ENCODE results near the gene TBC1D22A.

TBC1D22A gene

DNA sequence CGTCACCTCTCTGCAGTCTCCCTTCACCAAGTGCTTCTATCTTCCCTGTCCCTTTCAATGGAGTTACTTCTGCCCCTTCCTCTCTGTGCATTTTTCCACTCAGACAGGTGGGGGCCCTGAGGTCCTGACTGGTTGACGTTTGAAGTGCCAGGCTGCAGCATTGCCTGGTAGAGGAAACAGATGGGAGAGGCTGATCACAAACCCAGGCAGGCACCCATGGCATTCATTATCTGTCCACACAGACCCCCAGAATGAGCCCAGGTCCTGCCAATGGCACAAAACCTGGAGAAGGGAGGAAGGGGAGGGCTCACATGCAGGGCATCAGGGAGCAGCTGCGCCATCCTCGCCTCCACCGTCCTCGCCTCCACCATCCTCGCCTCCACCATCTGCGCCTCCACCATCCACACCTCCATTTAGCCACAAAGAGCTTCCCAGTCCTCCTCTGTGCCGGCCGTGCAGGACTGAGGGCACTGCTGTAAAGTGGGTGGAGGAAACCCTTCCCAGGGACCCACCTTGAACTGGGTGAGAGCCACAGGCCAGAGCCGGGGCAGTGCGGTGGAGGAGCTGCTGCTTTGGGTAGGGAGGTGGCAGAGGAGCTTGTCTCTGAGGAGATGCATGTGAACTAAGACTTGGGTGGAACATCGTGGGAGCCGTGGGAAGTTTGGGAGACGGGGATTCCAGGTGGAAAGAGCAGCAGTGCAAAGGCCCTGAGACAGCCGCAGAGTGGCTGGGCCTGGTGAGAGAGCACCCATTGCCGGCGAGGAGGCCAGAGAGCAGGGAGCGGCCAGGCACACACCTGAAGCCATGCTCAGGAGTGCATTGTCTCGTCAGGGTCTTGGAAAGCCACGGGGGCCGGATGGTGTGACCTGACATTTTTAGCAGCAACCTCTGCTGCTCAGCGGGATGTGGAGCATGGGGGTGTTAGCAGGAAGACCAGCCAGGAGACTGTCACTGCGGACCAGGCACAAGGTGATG lies 145.1 kb downstream of the TBC1D22A start:
- no peak for DNase-seq (ENCODE audit: low read depth, low spot score)

GRCh38 chr22:46908641-46909107 lies 146.2 kb downstream of the TBC1D22A start:
- no peak for DNase-seq (ENCODE audit: low read depth, low spot score)

DNA sequence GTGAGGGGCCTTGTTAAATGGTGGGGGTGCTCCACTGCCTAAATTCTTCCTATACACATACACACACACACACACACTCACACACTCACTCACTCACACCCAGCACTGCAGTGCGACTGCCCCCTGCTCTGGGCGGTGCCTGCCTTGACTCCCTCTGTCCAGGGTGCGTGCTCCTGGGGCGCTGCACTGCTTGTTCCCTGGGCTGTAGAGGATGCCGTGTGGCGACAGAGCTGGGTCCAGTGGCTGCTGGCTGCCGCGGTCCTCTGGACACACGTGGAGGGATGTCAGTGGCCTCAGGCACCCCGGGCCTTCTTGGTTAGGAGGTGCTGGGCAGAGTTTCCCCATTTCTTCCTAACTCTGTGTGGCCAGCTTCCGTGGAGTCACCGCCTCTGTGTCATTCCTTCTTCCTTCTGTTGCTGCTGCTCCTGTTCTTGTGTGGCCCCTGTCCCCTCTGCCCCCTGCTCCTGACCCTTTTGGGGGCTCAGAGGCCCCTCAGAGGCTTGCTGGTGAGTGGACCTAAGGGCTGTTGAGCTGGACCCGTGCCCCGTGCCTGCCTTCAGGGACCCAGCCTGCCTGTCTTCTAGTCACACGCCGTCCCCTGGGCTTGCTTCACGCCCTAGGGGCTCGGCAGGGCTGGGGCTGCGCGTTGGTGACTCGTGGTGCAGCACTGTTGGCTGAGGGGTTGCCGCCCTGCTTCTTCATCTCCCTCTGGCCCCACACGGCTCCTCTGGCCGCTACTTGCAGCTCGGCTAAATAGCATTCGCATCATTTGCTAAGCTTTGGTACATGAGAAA lies 147.0 kb downstream of the TBC1D22A start:
- DNase-seq (ENCODE audit: low read depth, low spot score) = no peak

DNA sequence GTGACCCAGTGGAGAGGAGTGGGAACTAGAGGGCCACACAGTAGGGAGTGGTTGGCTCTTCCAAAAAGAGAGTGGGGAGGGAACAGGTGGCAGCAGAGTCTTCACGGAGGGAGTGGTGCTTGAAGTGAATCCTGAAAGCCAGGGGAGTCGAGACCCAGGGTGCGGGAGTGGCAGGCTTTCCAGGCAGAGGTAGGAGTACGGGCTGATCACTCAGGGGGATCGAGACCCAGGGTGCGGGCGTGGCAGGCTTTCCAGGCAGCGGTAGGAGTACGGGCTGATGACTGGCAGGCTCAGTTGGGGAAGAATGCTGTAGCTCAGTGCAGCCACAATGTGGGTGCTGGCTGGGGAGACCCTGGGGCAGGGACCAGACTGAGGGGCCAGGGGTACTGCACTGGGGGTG lies 148.2 kb downstream of the TBC1D22A start:
- no peak for DNase-seq (ENCODE audit: low read depth, low spot score)

DNA sequence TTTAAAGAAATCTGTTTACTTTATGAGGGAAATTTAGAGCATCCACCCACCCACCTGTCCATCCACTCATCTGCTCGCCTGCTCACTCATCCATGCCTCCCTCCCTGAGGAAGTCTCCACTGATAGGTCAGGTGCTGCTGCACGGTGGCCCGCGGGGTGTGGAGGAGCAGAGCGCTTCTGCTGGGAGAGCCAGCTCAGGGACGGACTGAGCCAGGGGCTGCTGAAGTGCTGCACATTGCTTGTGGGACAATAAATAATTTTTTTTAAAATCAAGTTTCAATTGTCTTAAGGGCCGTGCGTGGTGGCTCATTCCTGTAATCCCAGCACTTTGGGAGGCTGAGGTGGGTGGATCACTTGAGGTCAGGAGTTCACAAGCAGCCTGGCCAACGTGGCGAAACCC lies 148.9 kb downstream of the TBC1D22A start:
- DNase-seq (ENCODE audit: low read depth, low spot score) = no peak

DNA sequence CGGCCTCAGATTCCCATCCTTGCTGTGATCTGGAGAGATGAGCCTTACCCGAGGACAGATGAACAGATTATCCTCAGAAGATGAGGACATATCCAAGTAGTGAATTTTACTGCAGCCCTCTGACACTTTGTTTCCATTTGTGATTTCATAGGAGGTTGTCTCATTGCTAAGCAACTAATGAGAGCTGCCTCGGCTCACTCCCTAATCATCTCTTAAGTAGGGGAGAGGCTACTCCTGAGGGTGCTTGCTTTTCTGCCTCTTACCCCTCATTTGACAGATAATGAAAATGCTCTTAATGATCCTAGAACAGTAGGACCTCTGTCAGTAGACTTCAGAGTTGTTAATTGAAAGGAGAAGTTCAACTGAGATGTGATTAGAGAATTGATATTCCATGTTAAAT lies 150.9 kb downstream of the TBC1D22A start:
- no peak for DNase-seq (ENCODE audit: low read depth, low spot score)

GRCh38 chr22:46914481-46914880 lies 152.0 kb downstream of the TBC1D22A start:
- DNase-seq (ENCODE audit: low read depth, low spot score) = no peak

DNA sequence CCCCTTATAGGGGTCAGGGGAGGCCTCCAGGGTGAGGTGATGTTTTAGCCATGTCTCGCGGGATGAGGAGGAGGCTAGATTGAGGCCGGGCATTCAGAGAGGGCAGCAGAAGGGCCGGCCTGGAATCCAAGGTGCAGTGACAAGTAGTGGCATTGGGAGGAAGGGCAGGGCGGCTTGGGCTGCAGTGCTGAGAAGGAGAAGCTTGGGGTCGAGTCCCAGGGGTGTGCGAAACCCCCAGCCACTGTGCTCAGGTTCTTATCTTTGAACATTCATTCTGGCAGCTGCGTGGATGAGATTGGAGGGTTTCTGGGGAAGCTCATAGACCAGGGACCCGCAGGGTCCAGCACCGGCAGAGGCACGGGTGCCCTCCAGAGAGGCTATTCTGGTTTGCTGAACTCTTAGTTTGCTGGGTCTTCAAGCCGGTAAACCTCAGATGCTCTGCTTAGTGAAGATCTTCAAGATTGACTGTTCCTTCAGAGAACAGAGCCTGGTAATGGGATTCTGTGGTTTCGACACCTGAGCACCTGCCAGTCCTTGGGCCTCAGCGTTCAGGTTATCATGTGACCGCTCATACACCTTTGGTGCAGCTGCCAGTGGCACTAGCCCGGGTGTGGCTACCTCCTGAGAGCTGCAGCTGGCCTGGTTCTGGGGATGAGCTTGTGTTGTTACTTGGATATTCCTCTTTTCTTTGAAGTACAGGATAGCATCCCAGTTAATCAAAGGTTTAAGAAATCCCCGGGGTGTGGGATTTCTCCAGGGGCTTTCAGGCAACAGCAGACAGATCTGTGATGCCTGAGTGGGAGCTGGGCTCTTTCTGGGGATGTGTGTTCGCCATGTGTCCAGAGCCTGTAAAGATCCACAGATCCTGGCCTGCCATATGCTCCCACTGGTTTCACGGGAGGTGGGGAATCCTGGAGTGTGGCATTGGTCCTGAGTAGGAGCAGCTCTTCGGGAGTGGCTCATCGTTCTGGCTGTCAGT lies 152.8 kb downstream of the TBC1D22A start:
- DNase-seq (ENCODE audit: low read depth, low spot score) = no peak

DNA sequence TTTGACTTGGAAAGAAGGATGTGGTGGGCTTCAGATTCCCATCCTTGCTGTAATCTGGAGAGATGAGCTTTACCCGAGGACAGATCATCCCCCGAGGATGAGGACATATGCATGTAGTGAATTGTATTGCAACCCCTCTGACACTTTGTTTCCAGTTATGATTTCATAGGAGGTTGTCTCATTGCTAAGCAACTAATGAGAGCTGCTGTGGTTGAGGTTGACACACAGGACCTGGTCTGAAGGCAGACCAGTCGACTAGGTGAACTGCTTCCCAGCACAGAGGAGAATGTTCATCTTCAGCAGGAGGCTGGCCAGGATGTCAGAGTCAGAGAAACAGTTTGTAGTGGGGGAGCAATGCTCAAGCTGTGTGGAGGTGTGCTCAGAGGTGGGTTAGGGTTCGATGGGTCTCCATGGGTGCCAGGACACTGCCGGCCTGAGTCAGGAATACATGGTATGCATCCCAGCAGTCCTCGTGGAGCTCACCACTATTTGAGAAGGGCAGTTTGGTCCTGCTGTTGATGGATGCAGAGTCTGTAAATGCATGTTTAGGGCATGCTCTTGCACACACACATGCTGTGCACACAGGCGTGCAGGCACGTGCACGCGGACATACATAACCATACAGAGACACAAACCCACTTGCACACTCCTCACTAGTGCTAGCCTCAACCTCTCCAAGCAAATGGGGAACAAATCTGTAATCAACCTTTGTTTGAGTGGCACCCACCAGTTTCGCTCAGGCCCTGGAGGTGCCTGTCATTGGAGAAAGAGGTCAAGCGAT lies 153.7 kb downstream of the TBC1D22A start:
- no peak for DNase-seq (ENCODE audit: low read depth, low spot score)

GRCh38 chr22:46916886-46917770 lies 154.7 kb downstream of the TBC1D22A start:
- no peak for DNase-seq (ENCODE audit: low read depth, low spot score)

DNA sequence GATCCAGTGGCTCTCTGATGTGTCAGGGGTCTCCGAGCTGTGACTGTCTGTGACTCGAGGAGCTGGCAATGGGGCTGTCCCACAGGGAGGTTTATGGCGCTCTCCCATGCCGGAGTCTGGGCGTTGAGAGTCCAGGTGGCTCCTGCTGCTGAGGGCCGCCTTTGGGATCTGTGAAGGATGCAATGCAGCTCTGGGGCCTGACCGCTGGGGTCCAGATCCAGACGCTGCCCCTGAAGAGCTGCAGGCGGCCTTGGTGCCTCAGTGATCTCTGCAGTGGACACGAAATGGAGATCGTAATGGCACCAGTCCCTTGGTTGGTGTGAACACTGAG lies 155.3 kb downstream of the TBC1D22A start:
- no peak for DNase-seq (ENCODE audit: low read depth, low spot score)

DNA sequence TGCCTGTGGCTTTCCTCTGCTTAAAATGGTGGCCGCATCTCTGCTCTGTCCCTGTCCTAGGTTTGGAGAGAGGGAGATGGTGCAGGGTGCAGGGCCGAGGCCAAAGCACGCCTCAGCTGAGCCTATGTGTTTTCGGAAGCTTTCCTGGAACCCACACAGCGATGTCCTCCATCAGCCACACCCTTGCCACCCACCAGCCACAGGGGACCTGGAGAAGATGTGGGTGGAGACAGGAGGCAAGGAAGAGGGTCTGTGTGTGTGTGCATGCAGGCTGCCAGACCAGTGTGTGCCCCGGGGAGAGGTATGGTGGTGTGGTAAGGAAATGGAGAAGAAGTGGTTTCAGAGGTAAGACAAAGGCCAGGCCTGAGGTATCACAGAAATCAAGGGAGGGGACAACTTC lies 155.7 kb downstream of the TBC1D22A start:
- no peak for DNase-seq (ENCODE audit: low read depth, low spot score)

DNA sequence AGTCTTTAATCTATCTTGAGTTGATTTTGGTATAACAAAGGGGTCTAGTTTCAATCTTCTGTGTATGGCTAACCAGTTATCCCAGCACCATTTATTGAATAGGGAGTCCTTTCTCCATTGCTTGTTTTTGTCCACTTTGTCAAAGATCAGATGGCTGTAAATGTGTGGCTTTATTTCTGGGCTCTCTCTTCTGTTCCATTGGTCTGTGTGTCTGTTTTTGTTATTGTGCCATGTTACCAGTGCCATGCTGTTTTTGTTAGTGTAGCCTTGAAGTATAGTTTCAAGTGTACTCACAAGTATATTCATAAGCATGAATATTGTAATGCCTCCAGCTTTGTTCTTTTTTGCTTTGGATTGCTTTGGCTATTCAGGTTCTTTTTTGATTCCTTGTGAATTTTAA lies 159.6 kb downstream of the TBC1D22A start:
- DNase-seq (ENCODE audit: low read depth, low spot score) = no peak

GRCh38 chr22:46923394-46923793 lies 160.9 kb downstream of the TBC1D22A start:
- DNase-seq (ENCODE audit: low read depth, low spot score) = no peak

- DNase-seq (ENCODE audit: low read depth, low spot score) = no peak
Measured at GRCh38 chr22:46925818-46926217, 163.4 kb downstream of the TBC1D22A start.

DNA sequence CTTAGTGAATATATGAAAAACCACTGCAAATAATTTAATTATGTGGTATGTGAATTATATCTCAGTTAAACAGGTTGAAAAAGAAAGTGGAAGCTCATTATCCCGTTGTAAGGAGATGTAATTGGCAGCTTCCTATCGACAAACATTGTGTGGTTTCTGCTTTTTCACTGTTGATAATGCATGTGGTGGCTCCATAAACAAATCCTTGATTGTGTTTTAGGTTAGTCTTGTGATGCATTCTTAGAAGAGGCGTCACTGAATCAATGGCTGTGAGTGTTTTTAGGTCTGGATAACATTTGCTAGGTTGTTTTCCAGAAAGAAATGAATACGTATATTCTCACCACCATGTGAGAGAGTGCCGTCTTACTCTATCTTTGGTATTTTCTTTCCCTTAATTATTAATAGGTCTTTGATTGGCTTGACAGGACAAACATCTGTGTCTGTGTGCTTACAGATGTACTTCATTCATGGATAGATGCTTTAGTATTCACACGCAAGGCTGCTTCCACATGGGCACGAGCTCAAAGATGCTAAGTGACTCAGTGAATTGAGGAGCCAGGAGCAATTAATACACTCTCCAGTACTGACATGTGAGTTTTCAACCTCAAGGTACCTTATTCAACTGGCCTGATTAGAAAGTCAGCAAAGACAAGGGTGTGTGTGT lies 166.7 kb downstream of the TBC1D22A start:
- DNase-seq (ENCODE audit: low read depth, low spot score) = peak; percentile 23

DNA sequence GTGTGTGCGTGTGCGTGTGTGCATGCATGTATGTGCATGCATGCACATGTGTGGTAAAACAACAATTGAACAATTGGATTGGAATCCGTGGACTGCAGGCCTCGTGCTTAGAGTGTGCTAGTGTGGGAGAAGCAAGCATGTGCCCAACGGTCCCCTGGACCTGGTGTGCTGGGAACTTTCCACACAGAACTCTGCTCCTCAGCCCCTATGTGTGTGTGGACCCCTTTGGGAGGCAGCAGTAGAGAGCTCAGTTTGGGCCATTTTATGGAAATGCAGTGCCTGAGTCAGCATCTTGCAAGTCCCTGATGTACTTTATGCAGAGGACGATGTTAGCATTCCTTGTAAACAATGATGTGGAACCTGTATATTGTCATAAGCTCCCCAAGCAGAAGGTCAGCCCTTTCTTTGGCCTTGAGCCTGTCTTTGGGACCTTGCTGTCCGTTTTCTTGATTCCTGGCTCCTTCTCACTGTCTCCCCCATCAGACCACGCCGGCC lies 167.3 kb downstream of the TBC1D22A start:
- peak; percentile 24 for DNase-seq (ENCODE audit: low read depth, low spot score)

GRCh38 chr22:46931414-46931813 lies 169.0 kb downstream of the TBC1D22A start:
- DNase-seq (ENCODE audit: low read depth, low spot score) = peak; percentile 50

GRCh38 chr22:46931881-46932280 lies 169.4 kb downstream of the TBC1D22A start:
- peak; percentile 77 for DNase-seq (ENCODE audit: low read depth, low spot score)

Data from astrocyte of the hippocampus (primary cell).